AG04450 (cell line): ENCODE data around the gene LEMD2. TPM values are rescaled to one million over a fixed set of nuclear protein-coding genes. Genes with fewer than 3 reads are reported as not detected.

ENCODE experiments used
- CTCF ChIA-PET: fragments of 300-600, 350-600 bp; formaldehyde crosslinking; extraction: SDS; loops from one replicate; lab custom pipeline; 2022; ENCODE audit warnings: antibody characterized with exemption, inconsistent platforms; lab: Charles Lee
- POLR2A ChIA-PET: fragments of 350-600 bp; formaldehyde crosslinking; extraction: SDS; loops from one replicate; lab custom pipeline; 2021; ENCODE audit warnings: antibody characterized with exemption, inconsistent platforms; lab: Yijun Ruan, JAX
- DNase-seq: peaks from one replicate; pipeline ENCODE4 v3.0.0-alpha.2; 2011; ENCODE audit warnings: low read depth, low spot score
- H3K27ac ChIP-seq: one replicate; pipeline ENCODE4 v1.5.1; 2012; ENCODE audit warnings: low read depth, low read length, control low read depth
- H3K27me3 ChIP-seq: one replicate; pipeline ENCODE4 v1.6.0; 2012; ENCODE audit warnings: low read length; ENCODE audit not compliant: control insufficient read depth, insufficient read depth
- H3K4me3 ChIP-seq: 2 replicates; pipeline ENCODE4 v1.5.1; 2011; ENCODE audit warnings: mild to moderate bottlenecking, low read depth, low read length, control low read depth
- H3K9me3 ChIP-seq: 2 replicates; pipeline ENCODE4 v1.5.1; 2012; ENCODE audit warnings: low read length; ENCODE audit not compliant: control insufficient read depth, insufficient read depth
- polyA plus RNA-seq: library from polyadenylated mRNA; depleted of rRNA; stranded (reverse); fragments of >200 nt; gene quantifications from 2 replicates; pipeline ENCODE4 v1.2.3, GENCODE V29; 2011
- TF ChIP-seq, protein P1 (sequence below): IDR thresholded peaks from 2 replicates; pipeline ENCODE4 v1.5.1; 2011; ENCODE audit warnings: low read depth, low read length, control low read depth, inconsistent platforms

LEMD2 gene
- polyA plus RNA-seq, 1 experiment = 47.4 TPM

DNA sequence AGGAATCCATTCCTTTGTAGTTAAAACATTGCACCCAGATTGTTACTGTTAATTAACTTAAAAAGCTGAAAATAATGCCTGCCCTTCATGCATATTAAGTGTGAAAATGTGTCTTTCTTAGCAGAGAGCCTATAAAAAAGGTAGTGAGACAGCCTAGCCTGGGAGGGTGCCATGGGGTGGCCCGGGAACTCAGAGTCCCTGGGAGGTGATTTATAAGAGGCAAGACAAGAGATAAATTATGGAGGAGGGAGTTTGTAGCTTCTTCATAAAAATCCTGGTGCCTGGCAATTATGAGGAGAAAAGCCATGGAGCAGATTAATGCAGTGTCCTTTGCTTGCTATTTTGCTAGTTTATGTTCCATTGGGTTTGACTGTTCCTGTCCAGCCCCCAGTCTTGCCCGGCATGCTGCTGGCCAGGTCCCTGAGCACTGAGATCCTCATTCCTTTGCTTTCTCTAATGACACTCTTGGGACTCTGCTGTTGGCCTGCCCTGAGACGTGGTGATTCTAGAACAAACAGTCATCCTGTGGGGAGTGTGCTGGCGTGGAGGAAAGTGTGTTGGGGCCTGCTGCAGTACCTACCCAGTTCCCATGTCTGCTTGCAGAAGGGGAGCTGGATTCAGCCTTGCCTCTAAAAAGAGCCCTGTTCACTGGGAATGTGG is 10.7 kb upstream of the LEMD2 start:
- H3K27me3 ChIP-seq = peaks cover 25% of the 10 kb centered on the region
- H3K4me3 ChIP-seq = no peak overlapping the region
- TF ChIP-seq, protein P1, sequence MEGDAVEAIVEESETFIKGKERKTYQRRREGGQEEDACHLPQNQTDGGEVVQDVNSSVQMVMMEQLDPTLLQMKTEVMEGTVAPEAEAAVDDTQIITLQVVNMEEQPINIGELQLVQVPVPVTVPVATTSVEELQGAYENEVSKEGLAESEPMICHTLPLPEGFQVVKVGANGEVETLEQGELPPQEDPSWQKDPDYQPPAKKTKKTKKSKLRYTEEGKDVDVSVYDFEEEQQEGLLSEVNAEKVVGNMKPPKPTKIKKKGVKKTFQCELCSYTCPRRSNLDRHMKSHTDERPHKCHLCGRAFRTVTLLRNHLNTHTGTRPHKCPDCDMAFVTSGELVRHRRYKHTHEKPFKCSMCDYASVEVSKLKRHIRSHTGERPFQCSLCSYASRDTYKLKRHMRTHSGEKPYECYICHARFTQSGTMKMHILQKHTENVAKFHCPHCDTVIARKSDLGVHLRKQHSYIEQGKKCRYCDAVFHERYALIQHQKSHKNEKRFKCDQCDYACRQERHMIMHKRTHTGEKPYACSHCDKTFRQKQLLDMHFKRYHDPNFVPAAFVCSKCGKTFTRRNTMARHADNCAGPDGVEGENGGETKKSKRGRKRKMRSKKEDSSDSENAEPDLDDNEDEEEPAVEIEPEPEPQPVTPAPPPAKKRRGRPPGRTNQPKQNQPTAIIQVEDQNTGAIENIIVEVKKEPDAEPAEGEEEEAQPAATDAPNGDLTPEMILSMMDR = no peak
- ChIA-PET CTCF (interaction anchor here (0.6 kb wide), 1 partner anchor 28 kb away, joined by 3 read pairs; no protein-coding TSS in a partner anchor), POLR2A (no interaction called here)
- no peaks in the 10 kb centered on the region for H3K9me3 ChIP-seq
- no peak overlapping the region for H3K27ac ChIP-seq
- no peak for DNase-seq

DNA sequence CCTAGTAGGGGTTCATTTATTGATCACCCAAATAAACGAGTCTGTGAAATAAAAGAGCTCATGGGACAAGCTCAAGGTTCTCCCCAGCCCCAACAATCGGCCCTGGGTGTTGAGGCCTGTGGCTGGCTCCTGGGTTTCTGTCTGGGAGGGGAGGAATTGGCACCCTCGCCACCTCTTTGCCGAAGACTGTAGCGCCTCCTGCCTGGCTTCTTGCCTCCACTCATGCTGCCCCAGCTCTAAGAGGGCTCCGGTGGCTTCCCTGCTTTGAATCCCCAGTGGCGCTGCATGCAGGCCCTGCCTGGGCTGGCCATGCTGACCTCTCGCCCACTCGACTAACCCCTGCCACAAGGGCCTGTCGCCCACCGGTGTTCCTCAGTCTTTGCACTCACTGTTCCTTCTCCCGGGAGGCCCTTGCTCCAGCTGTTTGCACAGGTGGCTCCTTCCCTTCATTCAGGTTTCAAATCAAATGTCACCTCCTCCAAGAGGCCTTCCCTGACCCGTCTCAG is 9.5 kb upstream of the LEMD2 start:
- H3K27ac ChIP-seq = no peak overlapping the region
- POLR2A ChIA-PET = interaction anchor here (1.1 kb wide), 1 partner anchor 27 kb away, joined by 4 read pairs; no protein-coding TSS in a partner anchor
- no peak overlapping the region for H3K4me3 ChIP-seq
- H3K9me3 ChIP-seq = no peaks in the 10 kb centered on the region
- no peak for DNase-seq
- H3K27me3 ChIP-seq = peaks cover 28% of the 10 kb centered on the region
- CTCF ChIA-PET = no interaction called here
- TF ChIP-seq, protein P1 = no peak

DNA sequence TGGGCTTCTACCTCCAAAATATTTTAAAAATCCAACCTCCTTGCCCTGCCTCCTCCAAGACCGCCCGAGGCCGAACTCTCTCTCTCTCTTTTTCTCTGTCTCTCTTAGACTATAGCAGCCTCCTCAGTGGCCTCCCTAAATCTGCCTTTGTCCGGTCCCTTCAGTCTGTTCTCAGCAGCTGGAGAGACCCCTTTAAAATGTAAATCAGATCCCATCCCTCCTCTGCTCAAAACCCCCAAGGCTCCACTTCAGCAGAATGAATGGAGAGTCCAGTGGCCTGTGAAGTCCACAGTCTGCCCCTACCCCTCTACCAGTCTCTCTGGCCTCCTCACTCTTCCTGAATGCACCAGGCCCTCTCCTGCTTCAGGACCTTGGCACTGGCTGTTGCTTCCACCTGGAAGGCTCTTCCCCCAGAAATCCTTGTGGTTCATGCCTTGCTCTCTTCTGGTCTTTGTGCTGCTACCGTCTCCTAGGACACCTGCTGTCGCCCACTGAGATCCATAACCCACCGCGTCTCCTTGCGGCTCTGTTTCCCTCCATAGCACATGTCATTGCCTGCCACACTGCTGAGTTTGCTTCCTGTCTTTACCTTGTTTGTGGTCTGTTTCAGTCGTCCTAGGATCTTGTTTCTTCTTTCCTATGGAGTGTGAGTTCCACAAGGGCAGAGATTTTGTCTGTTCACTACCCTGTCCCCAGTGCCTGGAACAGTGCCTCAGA is 8.9 kb upstream of the LEMD2 start:
- ChIA-PET POLR2A (interaction anchor here (1.1 kb wide), 1 partner anchor 26 kb away, joined by 4 read pairs; no protein-coding TSS in a partner anchor), CTCF (no interaction called here)
- no peak for DNase-seq
- Histone ChIP-seq H3K9me3 (no peaks in the 10 kb centered on the region), H3K4me3 (no peak overlapping the region), H3K27me3 (peaks cover 33% of the 10 kb centered on the region), H3K27ac (no peak overlapping the region)
- TF ChIP-seq, protein P1 = no peak

DNA sequence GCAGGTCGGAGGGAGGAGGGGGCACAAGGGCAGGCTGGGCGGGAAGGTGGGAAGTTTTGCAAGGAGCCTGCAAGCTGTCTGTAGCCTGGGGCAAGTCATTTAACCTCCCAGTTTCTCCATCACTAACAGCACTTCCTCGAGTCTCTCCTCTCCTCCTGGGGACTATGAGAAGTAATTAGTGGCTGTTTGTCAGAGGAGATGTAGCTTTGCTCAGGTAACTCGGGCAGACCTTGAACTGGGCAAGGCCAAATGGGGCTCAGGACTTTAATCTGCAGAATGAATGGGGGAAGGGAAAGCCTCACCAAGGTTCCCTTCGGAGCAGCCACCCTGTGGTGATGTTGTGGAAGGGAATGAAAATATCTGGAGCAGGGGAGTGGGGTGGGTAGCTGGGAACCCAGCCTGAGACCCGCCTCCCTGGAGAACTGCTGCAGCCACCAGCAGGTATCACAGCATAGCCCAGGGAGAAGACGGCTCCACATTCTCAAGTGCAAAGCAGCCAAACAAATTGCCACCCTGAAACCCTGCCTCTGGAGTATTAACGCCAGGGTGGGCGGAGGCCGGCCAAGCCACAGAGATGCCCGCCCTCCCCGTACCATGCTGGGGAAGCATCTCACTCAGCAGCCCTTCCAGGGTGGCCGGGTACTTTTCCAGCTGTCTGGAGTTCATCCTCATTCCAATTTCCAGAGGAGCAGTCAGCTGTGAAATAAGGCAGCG is 6.1 kb upstream of the LEMD2 start:
- CTCF ChIA-PET = interaction anchor here (1.3 to 1.8 kb wide), 2 partner anchors 84 to 260 kb away, joined by 3 to 13 read pairs; partner anchors contain the start of gene UQCC2
- POLR2A ChIA-PET = no interaction called here
- Histone ChIP-seq H3K4me3 (no peak overlapping the region), H3K27me3 (peaks cover 30% of the 10 kb centered on the region), H3K27ac (no peak overlapping the region), H3K9me3 (no peaks in the 10 kb centered on the region)
- TF ChIP-seq, protein P1 = no peak
- DNase-seq = no peak
